Stimulated activated CD4-positive, alpha-beta T cell treated with anti-CD3 and anti-CD28 coated beads, Interleukin-2, amount 100 ng/mL, for 48 hours (primary cell): ENCODE data around the gene SLC44A5.
"Not testable (repeated sequence)": the region's sequence is repeated elsewhere in the genome, so short reads cannot be mapped to it uniquely, and the experiment has no call there.

Experiments
- DNase-seq, 2 donors: peaks; one replicate each; pipeline ENCODE4 v3.0.0-alpha.2; 2020

Gene SLC44A5

DNA sequence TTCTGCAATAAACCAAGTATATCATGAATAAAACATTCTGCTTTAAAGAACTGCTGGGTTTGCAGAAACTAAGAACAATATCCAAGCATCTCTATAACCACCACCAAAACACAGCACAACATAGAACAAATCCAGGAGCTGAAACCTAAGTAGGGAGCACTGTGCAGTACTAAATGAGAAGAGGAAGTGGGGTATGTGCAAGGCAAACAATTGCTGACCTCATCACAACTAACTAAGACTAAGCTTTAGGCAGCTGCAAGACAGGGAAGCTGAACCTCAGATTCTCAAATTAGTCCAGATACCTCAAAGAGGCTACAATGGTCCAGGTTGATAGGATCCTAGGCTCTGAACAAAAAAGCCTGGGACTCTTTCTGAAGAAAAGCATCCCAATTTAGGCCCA, 172.6 kb downstream of the SLC44A5 start:
- DNase-seq, result no peak

DNA sequence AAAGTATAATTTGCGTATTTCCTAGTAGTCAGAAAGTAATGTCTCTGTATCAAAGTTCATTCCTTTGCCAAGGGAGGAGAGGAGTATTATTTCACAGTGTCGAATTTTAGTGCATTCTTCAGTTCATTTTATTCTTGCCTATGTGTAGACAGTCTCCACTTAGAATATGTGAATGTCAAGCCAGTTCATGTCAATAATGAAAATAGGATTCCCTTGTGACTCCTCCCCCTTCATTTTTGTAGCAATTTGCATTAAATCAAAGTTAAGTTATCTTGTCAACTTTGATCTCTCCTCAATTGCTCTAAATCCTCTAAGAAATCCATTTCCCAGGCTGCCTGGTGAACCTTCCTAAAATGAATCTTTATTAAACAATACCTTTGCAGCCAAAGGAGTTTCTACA, 179.1 kb downstream of the SLC44A5 start:
- DNase-seq, result no peak

DNA sequence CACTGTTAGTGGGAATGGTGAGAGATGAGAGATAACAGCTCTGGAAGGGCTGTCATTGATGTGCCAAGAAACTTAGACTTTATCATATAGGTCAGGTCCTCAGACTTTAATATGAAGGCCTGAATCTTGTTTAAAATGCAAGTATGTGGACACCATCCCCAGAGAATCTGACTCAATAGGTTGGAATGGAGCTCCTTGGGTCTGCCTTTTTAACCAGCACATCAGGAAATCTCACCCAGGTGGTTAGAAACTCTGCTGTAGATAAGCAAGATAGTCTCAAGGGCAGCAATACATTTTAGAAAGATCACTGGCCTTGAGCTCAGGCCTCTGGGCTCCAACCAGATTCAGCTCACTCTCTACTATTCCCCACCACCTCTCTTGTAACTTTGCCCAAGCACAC, 180.4 kb downstream of the SLC44A5 start:
- DNase-seq, result no peak

DNA sequence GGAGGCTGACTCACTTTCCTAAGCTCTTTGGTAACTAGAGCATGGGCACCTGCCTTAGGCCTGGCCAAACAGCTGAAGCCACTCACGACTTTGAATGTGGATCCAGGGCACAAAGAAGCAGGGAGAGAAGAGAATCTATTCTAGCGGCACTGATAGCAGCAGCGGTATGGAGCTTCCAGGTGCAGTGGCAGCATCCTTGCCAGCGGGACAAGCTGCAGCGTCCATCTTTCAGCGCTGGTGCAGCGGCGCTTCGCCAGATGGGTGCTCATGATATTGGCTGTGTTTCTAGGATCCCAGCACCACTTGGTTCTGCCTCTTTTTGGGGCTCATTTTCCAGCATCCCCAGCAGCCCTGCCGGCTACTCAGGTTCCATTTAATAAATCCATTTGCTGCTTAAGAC, 184.2 kb downstream of the SLC44A5 start:
- DNase-seq, result no peak

DNA sequence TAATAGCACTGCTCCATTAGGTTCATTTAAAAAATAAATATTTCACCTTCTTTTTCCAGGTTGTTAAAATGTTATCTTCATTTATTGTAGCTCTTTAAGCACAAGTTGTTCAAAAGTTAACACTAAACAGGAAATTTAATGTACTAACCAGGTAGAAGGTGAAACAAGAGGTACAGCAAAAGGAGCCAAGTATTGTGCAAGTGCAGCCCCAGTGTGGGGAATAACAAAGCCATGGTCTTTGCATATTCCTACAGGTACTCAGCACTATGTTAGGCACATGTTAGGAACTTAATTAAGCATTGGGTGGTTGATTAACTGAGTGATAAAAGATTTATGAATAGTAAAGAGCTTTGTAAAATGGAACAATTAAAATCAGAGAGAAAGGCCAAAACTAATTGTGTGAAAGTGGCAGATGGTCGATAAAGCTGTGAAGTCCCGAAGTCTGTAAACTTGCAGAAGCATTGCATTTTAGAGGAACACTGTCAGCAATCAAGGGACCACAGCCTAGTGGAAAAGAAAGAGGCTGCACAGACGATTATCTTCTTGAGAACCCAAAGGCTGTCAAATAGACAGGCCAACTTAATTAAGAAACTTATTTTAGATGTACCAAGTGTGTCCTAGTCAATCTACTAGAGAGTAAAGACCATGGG, 185.8 kb downstream of the SLC44A5 start:
- no peak for DNase-seq

DNA sequence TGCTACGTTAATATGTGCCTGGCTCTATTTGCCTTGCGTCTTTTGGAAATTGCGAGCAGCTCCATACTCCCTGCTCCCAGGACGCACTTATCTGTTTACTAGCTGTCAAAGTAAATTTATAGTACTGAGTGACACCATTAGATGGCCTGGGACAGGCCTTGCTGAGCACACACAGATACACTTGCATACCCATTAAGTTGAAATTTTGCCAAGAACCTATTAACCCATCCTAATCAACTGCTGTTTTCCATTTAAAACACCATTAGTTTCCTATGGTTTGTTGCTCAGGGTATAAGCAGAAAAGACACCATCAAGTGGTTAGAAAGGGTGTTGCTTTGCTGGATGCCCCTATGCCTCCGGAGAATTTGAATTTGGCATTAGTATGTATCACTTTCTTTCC, 187.3 kb downstream of the SLC44A5 start:
- DNase-seq, result no peak

DNA sequence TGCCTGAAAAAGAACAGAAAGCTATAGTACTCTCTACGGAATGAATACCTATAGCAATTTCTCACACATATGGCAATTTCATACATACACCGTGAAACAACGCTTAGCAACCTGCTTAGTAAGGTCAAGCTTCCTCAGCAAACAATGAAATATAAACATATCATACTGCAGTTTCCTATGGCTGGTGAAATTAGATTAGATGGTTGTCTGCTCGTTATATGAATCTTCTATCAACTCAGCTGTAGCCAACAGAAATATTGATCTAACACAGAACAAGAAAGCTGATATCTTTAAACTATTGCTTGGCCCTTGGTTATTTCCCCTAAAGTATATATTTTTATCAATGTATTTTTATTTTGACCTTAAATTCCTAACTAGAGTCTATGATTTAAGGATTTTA, 187.8 kb downstream of the SLC44A5 start:
- no peak for DNase-seq

DNA sequence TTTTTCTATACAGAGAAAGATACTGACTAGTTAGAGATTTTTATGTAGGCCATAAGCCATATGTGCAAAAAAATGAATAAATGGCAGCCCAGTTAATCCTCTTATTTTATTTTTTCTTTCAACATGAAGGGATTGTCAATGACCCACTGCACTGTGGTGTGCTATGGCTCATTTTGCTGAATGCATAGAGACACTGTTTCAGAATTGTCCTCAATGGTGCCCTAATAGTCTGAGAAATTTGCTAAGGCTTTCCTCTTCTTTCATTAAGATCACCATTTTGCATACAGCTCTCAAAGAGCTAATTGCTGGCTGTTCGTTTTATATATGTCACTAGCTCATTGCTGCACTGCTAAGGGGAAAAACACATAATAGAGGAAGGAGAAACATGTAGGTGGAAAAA, 189.5 kb downstream of the SLC44A5 start:
- no peak for DNase-seq

DNA sequence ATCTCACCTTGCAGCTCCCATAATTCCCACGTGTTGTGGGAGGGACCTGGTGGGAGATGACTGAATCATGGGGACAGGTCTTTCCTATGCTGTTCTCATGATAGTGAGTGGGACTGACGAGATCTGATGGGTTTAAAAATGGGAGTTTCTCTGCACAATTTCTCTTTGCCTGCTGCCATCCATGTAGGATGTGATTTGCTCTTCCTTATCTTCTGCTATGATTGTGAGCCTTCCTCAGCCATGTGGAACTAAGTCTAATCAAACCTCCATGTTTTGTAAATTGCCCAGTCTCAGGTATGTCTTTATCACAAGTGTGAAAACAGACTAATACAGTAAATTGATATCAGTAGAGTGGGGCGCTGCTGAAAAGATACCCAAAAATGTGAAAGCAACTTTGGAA, 195.7 kb downstream of the SLC44A5 start:
- DNase-seq, result no peak

DNA sequence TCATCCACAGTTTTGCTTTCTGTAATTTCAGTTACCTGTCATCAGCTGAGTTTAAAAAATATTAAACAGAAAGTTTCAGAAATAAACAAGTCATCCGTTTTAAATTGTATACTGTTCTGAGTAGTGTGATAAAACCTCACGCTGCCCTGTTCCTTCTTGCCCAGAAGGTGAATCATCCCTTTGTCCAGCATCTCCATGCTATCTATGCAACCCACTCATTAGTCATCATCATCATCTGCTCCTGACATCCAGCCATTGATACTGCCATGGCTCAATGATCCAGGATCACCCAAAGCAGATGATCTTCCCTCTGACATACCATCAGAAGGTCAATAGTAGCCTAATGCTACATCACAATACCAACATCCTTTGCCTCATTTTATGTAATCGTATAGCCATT, 198.3 kb downstream of the SLC44A5 start:
- DNase-seq, result no peak

DNA sequence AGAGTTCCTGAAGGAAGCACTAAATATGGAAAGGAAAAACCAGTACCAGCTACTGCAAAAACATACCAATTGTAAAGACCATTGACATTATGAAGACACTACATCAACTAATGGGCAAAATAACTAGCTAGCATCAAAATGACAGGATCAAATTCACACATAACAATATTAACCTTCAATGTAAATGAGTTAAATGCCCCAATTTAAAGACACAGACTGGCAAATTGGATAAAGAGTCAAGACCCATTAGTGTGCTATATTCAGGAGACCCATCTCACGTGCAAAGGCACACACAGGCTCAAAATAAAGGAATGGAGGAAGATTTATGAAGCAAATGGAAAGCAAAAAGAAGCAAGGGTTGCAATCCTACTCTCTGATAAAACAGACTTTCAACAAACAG, 206.2 kb downstream of the SLC44A5 start:
- DNase-seq, result not testable (repeated sequence)

DNA sequence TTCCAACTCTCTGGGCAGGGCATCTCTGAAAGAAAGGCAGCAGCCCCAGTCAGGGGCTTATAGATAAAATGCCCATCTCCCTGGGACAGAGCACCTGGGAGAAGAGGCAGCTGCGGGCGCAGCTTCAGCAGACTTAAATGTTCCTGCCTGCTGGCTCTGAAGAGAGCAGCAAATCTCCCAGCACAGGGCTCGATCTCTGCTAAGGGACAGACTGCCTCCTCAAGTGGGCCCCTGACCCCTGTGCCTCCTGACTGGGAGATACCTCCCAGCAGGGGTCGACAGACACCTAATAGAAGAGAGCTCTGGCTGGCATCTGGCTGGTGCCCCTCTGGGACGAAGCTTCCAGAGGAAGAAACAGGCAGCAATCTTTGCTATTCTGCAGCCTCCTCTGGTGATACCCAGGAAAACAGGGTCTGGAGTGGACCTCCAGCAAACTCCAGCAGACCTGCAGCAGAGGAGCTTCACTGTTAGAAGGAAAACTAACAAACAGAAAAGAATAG, 207.7 kb downstream of the SLC44A5 start:
- DNase-seq, result not testable (repeated sequence)

DNA sequence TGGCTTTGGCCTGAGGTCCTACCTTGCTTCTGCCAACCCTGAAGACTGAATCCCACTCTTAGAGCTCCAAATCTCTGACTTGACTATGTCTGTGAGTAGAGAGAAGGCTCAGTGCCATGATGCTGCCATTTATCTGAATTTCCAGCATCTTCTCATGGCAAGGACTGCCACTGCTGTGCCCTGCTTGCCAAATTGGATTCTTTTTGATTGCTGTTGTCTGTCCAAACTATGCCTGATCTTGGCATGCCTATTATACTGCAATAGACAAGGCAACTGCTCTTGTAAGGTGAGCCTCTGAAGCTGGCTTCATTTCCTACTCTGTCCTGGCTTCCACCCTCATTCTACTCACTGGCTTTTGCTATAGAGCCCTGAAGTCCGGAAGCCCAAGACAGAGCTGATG, 210.2 kb downstream of the SLC44A5 start:
- no peak for DNase-seq

DNA sequence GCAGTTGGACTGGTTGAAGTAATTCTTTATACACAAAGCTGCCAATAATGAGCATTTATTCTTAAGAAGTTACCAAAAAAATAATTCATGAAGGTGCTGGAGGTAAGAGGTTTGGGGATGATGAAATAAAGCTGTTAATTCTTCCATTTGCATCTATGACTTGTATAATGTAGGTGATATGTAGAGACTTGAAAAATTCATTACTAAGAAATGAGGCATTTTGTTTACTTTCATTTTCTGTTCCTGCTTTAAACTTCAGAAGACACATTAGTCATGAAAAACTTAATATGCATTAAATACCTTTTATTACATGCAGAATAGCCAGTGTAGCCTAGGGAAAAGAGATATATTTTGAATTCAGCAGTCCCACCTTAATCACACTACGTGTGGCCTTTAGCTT, 214.2 kb downstream of the SLC44A5 start:
- DNase-seq, result no peak

DNA sequence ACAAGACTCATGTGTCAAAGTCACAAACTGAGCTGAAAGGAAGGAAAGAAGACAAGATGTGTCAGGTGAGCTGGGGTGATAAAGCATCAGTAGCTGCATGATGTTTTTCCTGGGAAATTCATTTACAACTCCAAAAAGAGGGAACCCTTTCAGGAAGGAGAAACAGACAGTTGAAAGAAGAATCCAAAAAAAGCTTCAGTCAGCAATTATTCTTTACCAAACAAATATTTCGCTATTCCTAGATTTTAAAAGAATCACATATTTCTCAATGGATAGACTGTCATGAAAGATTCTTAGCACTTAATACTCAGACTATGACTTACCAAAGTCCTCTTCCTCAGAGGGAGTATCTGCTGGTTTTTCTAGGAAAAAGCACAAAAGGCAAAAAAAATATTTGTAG, 214.7 kb downstream of the SLC44A5 start:
- DNase-seq, result no peak

DNA sequence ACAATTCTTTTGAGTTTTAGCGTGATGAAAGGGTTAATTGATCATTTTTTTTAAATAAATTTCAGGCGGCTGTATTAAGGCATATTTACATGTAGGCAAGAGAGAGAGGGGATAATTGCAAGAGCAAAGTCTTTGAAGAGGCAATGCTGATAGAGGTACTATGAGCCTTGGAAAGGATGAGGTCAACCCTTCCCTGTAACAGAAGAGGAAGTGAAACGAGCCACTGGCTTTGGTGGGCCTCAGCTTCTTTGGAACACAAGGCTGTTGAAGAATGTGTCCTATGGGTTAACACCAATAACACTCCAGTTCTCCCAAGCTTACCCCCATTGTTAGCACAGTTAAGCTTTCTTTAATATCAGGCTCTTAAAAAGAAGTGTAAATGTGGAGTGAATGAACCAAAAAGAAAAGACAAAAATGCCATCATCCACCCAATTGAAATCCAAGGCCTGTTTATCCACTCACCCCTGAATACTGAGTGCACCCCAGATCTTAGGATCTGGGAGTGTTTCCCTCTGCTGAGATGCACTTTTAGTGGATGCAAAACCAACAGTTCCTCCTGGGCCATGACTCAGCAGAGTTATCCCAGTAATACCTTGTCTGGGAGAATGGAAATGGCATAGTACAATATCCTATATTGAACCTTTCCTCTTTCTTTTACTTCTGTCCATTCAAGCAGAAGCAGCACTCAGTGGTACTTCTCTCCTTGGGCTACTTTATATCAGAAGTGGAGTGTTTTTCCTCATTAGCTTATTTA, 216.4 kb downstream of the SLC44A5 start:
- DNase-seq, result no peak

DNA sequence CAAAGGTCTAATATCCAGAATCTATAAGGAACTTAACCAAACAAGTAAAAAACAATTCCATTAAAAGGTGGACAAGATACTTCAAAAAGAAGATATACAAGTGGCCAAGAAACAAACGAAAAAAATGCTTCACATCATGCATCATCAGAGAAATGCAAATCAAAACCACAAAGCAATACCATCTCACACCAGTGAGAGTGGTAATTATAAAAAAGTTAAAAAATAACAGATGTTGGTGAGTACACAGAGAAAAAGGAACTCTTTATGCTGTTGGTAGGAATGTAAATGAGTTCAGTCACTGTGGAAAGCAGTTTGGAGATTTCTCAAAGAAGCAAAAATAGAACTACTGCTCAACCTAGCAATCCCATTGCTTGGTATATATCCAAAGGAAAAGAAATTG, 218.6 kb downstream of the SLC44A5 start:
- DNase-seq, result no peak

DNA sequence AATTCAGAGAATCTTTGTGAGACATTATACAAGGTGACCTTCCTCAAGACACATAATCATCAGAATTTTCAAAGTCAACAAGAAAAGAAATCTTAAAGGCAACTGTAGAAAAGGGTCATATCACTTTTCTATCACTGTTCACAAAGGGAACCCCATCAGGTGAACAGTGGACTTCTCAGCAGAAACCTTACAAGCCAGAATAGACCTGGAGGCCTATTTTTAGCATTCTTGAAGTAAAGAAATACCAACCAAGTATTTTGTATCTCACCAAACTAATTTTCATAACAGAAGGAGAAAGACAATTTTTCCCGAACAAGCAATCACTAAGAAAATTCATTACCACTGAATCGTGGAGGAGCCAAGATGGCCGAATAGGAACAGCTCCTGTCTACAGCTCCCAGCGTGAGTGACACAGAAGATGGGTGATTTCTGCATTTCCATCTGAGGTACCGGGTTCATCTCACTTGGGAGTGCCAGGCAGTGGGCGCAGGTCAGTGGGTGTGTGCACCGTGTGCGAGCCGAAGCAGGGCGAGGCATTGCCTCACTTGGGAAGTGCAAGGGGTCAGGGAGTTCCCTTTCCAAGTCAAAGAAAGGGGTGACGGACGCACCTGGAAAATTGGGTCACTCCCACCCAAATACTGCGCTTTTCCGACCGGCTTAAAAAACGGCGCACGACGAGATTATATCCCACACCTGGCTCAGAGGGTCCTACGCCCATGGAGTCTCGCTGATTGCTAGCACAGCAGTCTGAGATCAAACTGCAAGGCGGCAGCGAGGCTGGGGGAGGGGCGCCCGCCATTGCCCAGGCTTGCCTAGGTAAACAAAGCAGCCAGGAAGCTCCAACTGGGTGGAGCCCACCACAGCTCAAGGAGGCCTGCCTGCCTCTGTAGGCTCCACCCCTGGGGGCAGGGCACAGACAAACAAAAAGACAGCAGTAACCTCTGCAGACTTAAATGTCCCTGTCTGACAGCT, 235.2 kb downstream of the SLC44A5 start:
- DNase-seq, result peak in 1 of 2 donors; percentile 1

DNA sequence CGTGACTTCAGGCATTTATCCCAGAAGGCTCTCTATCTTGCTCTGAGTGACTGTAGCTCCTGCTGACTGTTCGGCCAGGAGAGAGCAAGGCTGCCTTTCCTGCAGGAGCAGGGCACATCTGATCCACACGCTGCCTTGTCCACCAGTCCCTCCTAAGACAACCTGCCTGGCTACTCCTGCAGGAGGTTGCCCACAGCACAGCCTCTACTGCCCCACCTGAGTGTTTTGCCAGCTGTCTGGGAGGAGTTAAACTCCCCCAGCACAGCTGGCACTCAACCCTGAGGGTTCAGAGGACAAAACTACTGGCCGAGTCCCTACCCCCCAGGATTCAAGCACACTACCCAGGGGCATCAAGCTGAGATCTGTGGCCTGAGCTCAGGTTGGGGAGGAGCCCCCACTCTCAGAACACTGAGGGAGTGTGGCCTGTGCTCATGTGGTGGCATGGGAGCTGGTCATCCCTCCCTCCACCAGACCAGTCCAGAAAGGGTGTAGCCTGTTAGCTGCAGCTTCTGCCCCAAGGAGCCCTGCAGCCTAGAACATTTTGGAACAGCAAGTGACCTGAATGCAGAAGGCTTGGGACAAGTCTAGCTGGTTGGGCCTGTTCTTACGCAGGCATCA, 237.3 kb downstream of the SLC44A5 start:
- no peak for DNase-seq

DNA sequence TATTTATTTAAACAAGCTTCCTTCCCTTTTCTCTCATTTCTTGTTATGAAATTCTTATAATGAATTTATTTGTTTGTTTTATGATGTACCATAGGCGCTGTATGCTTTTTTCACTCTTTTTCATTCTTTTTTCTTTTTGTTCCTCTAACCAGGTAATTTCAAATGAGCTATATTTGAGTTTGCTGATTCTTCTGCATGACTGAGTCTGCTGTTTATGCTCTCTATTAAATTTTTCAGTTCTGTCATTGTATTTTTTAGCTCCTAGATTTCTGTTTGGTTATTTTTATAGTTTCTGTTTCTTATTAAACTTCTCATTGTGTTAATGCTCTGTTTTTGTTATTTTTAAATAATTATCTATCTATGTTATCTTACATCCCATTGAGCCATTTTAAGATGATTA, 244.3 kb downstream of the SLC44A5 start:
- no peak for DNase-seq

DNA sequence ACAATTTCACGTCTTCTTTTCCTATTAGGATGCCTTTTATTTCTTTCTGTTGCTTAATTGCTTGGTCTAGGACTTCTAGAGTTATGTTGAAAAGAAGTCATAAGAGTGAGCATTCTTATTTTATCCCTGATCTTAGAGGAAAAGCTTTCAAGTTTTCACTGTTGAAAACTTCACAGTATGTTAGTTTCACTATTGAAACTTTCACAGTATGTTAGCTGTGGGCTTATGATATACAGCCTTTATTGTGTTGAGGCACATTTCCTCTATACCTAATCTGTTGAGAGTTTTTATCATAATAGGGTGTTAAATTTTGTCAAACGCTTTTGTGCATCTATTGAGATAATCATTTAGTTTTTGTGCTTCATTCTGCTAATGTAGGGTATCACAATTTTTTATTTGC, 249.7 kb downstream of the SLC44A5 start:
- DNase-seq, result no peak

DNA sequence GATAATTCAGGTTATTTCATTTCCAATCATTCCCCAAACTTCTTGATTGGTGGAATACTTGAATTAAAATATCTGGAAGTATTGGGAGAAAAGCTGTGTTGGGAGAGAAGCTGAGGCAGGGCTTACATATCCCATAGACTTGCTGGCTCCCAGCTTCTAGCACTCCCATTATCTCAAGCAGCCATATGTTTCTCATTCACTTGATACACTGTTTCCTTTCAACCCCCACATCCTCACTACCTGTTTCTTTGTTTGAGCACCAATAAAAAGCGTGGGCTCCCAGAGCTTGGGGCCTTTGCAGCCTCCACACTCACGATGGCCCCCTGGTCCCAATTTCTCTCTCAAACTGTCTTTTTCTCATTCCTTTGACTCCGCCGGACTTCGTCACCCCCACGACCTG, 256.6 kb downstream of the SLC44A5 start:
- DNase-seq, result not testable (repeated sequence)

DNA sequence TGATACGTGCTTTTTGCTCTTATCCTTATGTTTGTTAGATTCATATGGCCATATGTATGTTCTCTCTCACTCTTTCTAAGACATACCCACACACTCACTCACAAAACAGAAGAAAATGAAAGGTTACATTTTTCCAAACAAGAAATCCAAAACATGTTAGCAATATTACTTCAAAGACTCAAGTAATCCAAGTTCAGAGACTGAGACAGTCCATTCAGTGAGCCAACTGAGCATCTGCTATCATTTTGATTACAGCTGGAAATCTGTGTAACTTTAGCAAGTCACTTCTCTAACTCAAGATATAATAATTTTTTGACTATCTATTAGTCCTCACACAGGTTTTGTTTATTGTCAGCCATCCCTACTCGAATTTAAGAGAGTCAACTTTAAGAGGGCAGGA, 257.9 kb downstream of the SLC44A5 start:
- no peak for DNase-seq
